Pulmonary artery endothelial cell (primary cell): ENCODE results near the gene CACNG4. TPM values are rescaled to one million over a fixed set of nuclear protein-coding genes. Genes with fewer than 3 reads are reported as not detected.

Source experiments
- DNase-seq: peaks from one replicate; pipeline ENCODE4 v3.0.0-alpha.2; 2011; ENCODE audit warnings: low read depth, low spot score
- total RNA-seq: library from RNA; depleted of rRNA; stranded (reverse); fragments of >200 nt; gene quantifications from 2 replicates; pipeline ENCODE4 v1.2.3, GENCODE V29; 2014

CACNG4 gene
- total RNA-seq, 1 donor from 2014 or later, result not detected

DNA sequence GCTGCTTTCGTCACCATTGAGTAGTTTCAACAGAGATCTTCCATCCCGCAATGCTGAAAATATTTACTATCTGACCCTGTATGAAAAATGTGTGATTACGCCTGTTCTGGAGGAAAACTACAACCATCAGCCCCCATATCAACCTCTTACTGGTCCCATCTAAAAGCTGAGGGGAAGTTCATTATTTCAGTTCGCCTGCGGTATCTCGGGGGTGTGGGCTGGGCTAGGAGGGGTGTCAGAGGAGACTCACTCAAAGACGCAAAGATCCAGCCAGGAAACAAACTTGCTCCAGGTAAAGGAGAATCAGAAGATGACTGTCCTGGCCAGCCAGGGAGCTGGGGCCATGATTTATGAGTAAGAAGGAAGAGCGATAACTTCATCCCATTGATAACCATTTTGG, 93.5 kb downstream of the CACNG4 start:
- no peak for DNase-seq

DNA sequence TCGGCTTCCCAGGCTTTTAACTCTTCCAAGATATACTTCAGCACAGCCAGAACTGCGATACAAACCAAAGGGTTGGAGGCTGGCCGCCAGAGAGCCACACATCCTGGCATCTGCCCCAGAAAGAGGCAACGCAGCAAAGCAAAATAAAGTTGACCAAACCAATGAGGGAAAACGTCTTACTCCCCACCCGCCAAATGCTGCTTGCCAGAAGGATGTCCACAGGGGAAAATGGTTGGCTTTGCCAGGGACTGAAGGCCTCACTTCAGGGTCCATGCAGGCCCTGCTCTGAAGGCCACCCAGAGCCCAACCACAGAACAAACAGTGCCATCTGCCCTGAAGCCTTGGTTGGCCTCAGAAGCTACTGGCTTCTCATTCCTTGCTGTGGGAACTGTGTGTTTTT, 94.9 kb downstream of the CACNG4 start:
- no peak for DNase-seq

DNA sequence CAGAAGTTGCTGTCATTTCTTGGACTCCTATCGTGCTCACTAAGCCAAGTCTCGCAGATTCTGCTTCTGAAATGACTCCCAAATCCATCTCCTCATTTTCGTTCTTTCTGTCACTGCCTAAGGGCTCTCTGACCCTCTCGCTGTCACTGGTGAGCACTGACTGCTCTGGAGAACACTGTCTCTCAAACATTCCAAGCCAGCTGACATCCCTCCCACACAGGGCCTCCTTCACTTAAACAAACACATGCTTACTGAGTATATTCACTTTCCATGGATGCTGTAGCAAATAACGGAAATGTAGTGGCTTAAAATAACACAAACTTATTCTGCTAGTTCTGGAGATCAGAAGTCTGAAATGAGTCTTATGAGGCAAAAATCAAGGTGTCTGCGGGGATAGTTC, 98.6 kb downstream of the CACNG4 start:
- no peak for DNase-seq

DNA sequence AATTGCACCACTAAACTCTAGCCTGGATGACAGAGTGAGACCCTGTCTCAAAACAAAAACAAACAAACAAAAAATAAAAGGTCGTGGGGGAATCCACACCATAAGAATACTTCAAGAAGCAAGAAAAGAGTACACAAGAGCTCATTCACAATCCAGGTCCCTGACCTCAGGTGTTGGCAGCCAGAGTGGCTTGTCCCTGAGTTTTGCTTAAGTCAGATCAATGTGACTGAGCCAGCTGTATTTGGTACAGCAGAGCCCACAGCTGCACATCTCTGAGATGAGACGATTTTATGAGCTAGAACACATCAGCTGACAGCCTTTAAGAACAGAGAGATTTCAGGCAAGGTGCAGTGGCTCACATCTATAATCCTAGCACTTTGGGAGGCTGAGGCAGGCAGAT, 102.2 kb downstream of the CACNG4 start:
- no peak for DNase-seq

DNA sequence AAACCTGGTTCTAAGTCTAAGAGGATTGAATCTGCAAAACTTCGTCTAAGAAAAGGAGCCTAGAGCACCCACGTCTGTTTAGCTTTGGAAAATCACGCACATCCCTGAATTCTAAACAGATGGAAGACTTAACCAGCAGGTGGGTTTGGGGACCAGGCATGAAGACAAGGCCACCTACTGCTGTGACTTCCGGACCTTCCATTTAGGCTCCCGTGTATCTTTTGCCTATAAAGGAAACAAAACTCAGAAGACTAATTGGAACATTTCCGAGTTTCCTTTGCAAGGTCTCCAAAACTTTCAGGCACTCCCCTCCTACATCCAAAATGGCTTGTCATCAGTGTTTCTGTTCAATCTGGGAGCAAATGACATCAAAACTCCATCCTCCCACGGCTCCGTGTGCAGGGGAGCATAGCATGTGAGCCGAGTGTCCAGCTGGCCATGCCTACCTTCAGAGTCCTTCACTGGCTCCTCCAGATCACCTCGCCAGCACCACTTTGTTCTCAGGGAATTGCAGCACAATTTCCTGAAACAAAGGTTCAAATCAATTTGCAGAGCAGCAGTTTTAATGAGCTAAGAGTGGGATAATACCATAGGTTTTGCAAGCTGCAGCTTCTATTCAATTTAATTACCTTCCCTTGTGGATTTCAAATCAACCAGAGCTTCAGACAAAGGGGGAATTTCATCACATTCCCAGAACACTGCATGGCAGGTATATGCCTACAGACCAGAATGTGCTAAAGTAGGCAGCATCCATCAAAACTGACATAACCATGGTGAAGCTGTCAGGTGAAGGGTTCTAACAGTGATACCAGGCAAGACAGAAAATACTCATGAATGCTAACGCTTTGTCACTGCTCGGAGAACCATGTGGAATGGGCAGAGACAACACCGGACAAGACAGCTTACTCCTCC, 103.3 kb downstream of the CACNG4 start:
- no peak for DNase-seq

DNA sequence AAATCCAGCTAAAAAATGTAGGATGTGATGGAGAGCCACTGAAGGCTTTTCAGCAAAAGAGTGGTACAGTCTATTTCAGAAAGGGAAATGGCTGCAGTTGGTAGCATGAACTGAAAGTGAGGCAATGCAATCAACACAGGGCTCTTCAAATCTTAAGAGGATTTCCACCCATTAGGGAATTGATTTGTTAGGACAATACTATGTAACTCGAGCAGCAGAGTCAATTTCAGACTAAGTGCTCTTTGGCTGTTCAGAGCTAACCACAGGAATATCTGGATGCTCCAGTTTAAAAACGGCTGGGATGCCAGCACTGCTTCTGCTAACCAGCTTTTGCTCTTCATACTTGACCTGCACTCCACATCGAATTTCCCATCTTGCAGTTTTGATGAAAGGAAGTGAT, 104.5 kb downstream of the CACNG4 start:
- DNase-seq, result no peak

DNA sequence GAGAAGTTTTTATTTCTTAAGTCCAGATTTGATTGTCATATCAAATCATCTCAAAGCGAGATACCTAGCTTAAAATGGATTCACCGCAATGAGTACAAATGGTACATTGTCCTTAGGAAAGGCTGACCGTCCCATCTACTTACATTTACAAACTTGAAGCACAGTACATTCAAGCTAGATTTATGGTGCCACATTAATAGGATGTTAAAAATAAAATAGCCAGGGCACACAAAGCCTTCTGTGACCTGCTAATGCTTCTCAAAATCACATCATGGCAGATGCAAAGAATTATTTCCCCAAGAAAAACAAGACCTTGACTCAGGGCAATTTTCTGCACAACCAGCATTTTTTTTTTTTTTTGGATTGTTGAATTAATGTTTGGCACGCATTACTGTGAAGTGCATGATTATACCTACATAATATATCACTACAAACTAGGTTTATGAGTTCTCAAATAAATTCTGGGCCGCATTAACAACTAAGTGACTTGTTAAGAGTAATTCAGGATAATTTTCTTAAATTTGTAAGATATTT, 105.2 kb downstream of the CACNG4 start:
- DNase-seq, result no peak

DNA sequence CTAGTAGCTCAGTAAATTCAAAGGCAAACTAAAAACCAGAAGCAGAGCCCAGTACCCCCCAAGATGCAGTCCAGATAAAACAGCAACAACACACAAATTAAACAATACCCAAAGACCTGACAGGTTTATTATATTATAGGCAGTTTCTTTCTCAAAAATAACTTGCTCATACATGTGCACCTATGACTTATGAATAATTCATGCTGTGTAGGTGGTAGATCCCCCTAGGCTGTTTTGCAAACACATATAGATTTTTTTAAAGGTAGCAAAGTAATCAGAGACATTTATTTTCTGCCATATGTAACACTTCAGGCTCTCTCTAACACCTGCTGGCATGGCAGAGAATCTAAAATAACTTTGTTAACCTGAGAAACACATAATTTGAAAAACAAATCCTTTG, 107.1 kb downstream of the CACNG4 start:
- no peak for DNase-seq

DNA sequence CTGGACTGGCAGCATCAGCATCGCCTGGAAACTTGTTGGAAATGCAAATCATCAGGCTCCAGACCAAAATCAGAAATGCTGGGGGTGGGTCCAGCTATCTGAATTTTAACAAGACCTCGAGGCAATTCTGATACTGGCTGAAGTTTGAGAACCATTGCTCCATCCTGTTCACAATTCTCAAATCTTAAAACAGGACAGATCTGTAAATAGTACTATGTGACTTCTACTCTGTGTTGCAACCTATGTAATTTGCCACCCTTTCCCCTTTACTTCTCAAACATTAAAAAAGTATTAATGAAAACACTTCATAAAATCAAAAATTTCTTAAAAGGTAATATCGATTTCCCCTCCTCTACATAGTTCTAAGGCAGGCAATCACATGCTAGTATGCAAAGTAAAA, 108.4 kb downstream of the CACNG4 start:
- DNase-seq, result no peak

DNA sequence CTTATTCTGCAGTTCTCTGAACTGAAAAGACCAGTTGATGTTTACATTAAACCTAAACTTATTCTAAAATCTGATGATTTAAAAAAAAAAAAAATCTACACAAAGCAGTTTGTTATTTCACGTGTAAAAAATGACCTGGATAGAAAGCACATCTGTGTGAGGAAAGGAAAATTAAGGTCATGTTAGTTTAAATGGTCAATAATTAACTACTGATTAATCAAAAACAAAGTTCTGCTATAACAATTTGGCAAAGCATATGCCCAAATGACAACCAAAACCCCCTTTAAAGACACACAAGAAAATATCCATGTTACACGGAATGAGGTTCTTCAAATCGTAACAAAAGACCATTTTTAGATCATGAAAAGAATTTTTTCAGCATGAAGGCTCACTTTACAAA, 110.3 kb downstream of the CACNG4 start:
- DNase-seq, result no peak

DNA sequence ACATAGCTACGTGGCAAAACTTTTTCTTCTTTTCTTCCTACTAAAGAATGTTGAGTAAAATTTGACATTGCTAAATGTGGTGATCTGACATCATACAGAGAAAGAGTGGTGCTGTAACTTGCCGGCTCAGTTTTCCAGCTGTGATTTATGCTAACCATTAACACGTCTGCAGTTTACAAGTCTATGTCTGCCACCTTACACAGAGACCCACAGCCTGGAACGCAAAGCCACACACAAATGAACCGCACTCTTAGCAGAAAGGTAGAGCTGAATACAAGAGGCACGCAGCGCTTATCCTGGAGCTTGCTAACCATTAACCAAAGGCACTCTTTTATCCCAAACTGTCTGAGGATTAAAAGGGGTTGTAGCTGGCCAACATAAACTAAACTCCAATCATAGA, 111.8 kb downstream of the CACNG4 start:
- no peak for DNase-seq

DNA sequence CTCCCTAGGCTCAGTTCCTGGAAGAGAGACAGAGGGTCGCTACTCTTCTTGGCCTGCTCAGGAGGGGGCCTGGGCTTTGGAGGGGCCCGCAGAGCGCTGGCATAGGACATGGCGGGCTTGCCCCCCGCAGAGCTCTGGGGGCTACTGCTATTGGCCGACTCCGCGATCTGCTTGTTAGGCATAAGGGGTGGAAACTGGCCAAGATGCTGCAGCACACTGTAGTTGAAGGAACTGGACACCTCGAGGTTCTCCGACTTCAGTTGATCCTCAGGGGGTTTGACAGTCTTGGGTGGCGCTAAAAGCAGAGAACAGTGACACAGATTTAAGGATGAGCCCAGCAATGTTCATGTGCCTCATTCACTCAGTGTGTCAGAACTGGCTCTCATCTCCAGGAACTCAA, 113.8 kb downstream of the CACNG4 start:
- no peak for DNase-seq

DNA sequence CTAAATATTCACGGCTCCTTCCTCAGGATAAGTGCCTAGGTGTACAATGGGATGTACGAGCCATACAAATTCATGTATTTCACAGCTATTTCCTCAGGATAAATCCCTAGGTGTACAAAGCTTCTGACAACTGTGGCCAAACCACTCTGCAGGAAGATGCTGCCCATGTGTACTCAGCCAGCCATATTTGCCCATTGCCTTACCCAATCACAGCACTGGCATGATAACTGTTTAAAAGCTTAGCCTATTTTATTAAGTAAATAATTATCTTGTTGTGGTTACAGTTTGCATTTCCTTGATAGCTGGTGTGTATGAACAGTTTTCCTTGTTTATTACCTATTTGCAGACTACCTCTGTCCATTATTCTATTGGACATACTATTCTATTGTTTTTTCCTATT, 115.0 kb downstream of the CACNG4 start:
- no peak for DNase-seq

DNA sequence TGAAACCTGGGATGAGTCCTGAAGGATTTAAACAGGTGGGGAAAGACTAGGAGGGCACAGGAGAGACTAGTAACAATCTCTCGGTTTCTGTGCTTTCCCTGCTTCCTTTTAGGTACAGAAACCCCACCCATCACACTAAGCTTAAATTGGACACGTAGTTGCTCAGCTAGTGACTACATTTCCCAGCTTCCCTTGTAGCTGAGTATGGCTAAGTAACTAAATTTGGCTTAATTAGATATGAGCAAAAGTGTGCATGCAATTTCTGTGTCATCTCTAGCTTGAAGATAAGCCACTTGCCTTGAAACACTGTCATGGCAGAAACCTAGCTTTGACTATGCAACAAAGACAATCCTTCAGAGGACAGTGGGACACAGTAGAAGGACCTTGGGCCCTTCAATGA, 116.3 kb downstream of the CACNG4 start:
- DNase-seq, result no peak

DNA sequence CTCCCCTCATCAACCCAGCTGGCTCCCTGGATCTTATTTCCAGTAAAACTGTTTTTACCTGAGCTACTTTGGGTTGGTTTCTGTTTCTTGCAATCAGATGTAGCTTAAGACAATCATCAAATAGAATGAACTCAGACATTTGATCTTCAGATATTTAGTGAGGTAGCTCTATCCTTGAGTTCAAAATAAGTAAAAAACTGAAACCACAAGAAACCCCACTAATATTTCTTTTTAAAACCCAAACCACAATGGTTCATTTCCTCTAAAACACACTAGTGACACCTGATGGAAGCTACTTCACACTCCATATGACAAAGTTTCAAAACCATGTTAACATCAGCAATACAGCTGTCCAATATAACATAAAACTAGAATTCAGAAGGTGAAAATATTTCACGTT, 117.6 kb downstream of the CACNG4 start:
- DNase-seq, result no peak

Other genes starting within 250 kb of the CACNG4 start
- not detected in 2 replicates for gene CACNG5, start 129.6 kb upstream of the CACNG4 start, total RNA-seq
- not detected in 2 replicates for gene CACNG1, start 79.8 kb downstream of the CACNG4 start, total RNA-seq